H9 (cell line): ENCODE measurements around the gene PCDHB12. TPM values are rescaled to one million over a fixed set of nuclear protein-coding genes. Genes with fewer than 3 reads are reported as not detected.

Experiments used
- DNase-seq: peaks from one replicate; pipeline ENCODE4 v3.0.0-alpha.2; 2017
- H2AFZ ChIP-seq: one replicate; pipeline ENCODE4 v1.6.1; 2013; ENCODE audit warnings: mild to moderate bottlenecking, low read length, control low read depth, moderate library complexity
- H2AK5ac ChIP-seq: 2 replicates; pipeline ENCODE4 v1.6.1; 2013; ENCODE audit warnings: low read length, control low read depth, mixed read lengths; ENCODE audit not compliant: insufficient read length
- H2BK120ac ChIP-seq: one replicate; pipeline ENCODE4 v1.6.1; 2013; ENCODE audit warnings: low read depth, mild to moderate bottlenecking, low read length, control low read depth, inconsistent platforms; ENCODE audit not compliant: poor library complexity, severe bottlenecking
- H2BK12ac ChIP-seq: 2 replicates; pipeline ENCODE4 v1.6.1; 2013; ENCODE audit warnings: low read length, control low read depth, mixed read lengths, low read depth; ENCODE audit not compliant: insufficient read length
- H2BK15ac ChIP-seq: 2 replicates; pipeline ENCODE4 v1.6.1; 2013; ENCODE audit warnings: low read depth, low read length, control low read depth
- H2BK20ac ChIP-seq: one replicate; pipeline ENCODE4 v1.6.1; 2013; ENCODE audit warnings: low read depth, mild to moderate bottlenecking, low read length, control low read depth, inconsistent platforms; ENCODE audit not compliant: poor library complexity, severe bottlenecking
- H2BK5ac ChIP-seq: 2 replicates; pipeline ENCODE4 v1.6.1; 2013; ENCODE audit warnings: low read length, control low read depth, mixed read lengths; ENCODE audit not compliant: insufficient read length
- H3K14ac ChIP-seq: 2 replicates; pipeline ENCODE4 v1.6.1; 2013; ENCODE audit warnings: low read length, control low read depth; ENCODE audit not compliant: insufficient read depth
- H3K18ac ChIP-seq: 2 replicates; pipeline ENCODE4 v1.6.1; 2013; ENCODE audit warnings: low read depth, mild to moderate bottlenecking, mixed read lengths, low read length, control low read depth; ENCODE audit not compliant: insufficient read length
- H3K23ac ChIP-seq: 2 replicates; pipeline ENCODE4 v1.6.1; 2013; ENCODE audit warnings: low read length, control low read depth, mixed read lengths, low read depth; ENCODE audit not compliant: insufficient read length
- H3K23me2 ChIP-seq: 2 replicates; pipeline ENCODE4 v1.6.1; 2013; ENCODE audit warnings: low read depth, mild to moderate bottlenecking, mixed read lengths, low read length, control low read depth; ENCODE audit not compliant: insufficient read length, poor library complexity, severe bottlenecking
- H3K27ac ChIP-seq: 2 replicates; pipeline ENCODE4 v1.5.1; 2013; ENCODE audit warnings: low read length, control low read depth, mixed read lengths, low read depth; ENCODE audit not compliant: insufficient read length
- H3K27me3 ChIP-seq: 2 replicates; pipeline ENCODE4 v1.6.1; 2013; ENCODE audit warnings: low read length, control low read depth, inconsistent platforms; ENCODE audit not compliant: insufficient read depth
- H3K4ac ChIP-seq: 2 replicates; pipeline ENCODE4 v1.6.1; 2013; ENCODE audit warnings: low read depth, mild to moderate bottlenecking, control low read depth, inconsistent platforms, low read length, moderate library complexity
- H3K4me1 ChIP-seq: 2 replicates; pipeline ENCODE4 v1.6.1; 2013; ENCODE audit warnings: low read length, control low read depth, inconsistent platforms; ENCODE audit not compliant: insufficient read depth
- H3K4me2 ChIP-seq: 2 replicates; pipeline ENCODE4 v1.6.1; 2013; ENCODE audit warnings: low read length, control low read depth, mixed read lengths; ENCODE audit not compliant: insufficient read length, insufficient read depth
- H3K56ac ChIP-seq: 2 replicates; pipeline ENCODE4 v1.6.1; 2013; ENCODE audit warnings: low read depth, mild to moderate bottlenecking, mixed read lengths, low read length, control low read depth; ENCODE audit not compliant: insufficient read length
- H3K79me1 ChIP-seq: 2 replicates; pipeline ENCODE4 v1.6.1; 2013; ENCODE audit warnings: low read depth, mild to moderate bottlenecking, moderate library complexity, low read length, control low read depth, inconsistent platforms; ENCODE audit not compliant: insufficient read depth, poor library complexity, severe bottlenecking
- H3K79me2 ChIP-seq: 2 replicates; pipeline ENCODE4 v1.6.1; 2013; ENCODE audit warnings: low read length, control low read depth, inconsistent platforms; ENCODE audit not compliant: insufficient read depth
- H3K9ac ChIP-seq: 2 replicates; pipeline ENCODE4 v1.6.1; 2013; ENCODE audit warnings: low read length, control low read depth, mixed read lengths; ENCODE audit not compliant: insufficient read length; ENCODE audit errors: extremely low read depth
- H3K9me3 ChIP-seq: one replicate; pipeline ENCODE4 v1.6.1; 2013; ENCODE audit warnings: low read depth, low read length, inconsistent platforms; ENCODE audit not compliant: control insufficient read depth
- H3T11ph ChIP-seq: one replicate; pipeline ENCODE4 v1.6.1; 2013; ENCODE audit warnings: mild to moderate bottlenecking, low read length, control low read depth, inconsistent platforms
- H4K20me1 ChIP-seq: one replicate; pipeline ENCODE4 v1.6.1; 2013; ENCODE audit not compliant: control insufficient read depth, insufficient read length, insufficient read depth
- H4K5ac ChIP-seq: 2 replicates; pipeline ENCODE4 v1.6.1; 2013; ENCODE audit warnings: low read depth, mild to moderate bottlenecking, mixed read lengths, low read length, control low read depth; ENCODE audit not compliant: insufficient read length
- H4K8ac ChIP-seq: replicated peaks from 2 replicates; pipeline ENCODE4 v1.6.1; 2013; ENCODE audit warnings: low read length, control low read depth, mixed read lengths, low read depth; ENCODE audit not compliant: insufficient read length
- H4K91ac ChIP-seq: 2 replicates; pipeline ENCODE4 v1.6.1; 2013; ENCODE audit warnings: low read depth, mild to moderate bottlenecking, moderate library complexity, mixed read lengths, low read length, control low read depth; ENCODE audit not compliant: insufficient read length
- H3K27ac Mint-ChIP-seq, 3 experiments: 2 replicates in 2 of 3; 3 replicates in 1 of 3; pipeline ENCODE4 v1.8.0; 2020 to 2021; ENCODE audit warnings: mixed read lengths in 3 of 3, mild to moderate bottlenecking in 1 of 3, moderate library complexity in 1 of 3
- H3K27me3 Mint-ChIP-seq: 2 replicates; pipeline ENCODE4 v1.8.0; 2021; ENCODE audit warnings: low read depth, mild to moderate bottlenecking, moderate library complexity, mixed read lengths
- H3K36me3 Mint-ChIP-seq, 3 experiments: 2 replicates in 2 of 3; 3 replicates in 1 of 3; pipeline ENCODE4 v1.8.0; 2020 to 2021; ENCODE audit warnings: low read depth in 3 of 3, mixed read lengths in 3 of 3; ENCODE audit not compliant: insufficient read depth in 1 of 3
- H3K4me1 Mint-ChIP-seq, 2 experiments: 2 replicates each; pipeline ENCODE4 v1.8.0; 2020; ENCODE audit warnings: mixed read lengths in 2 of 2
- H3K4me3 Mint-ChIP-seq, 2 experiments: 2 replicates in 1 of 2; 3 replicates in 1 of 2; pipeline ENCODE4 v1.8.0; 2020 to 2021; ENCODE audit warnings: mild to moderate bottlenecking in 2 of 2, mixed read lengths in 2 of 2, moderate library complexity in 1 of 2
- H3K9me3 Mint-ChIP-seq, 2 experiments: 2 replicates in 1 of 2; 3 replicates in 1 of 2; pipeline ENCODE4 v1.8.0; 2020; ENCODE audit warnings: mild to moderate bottlenecking in 2 of 2, mixed read lengths in 2 of 2, moderate library complexity in 1 of 2
- WGBS: extraction: QIAGEN DNeasy Blood & Tissue Kit; methylation state at CpG from one replicate; pipeline ENCODE4 v1.1.7; 2013; ENCODE audit warnings: missing lambda C conversion rate, low lambda C conversion rate, mixed read lengths; ENCODE audit not compliant: insufficient read length; ENCODE audit errors: extremely low coverage; 5-methylcytosine and 5-hydroxymethylcytosine counted together
- total RNA-seq: library from RNA; stranded (reverse); gene quantifications from 2 replicates; pipeline ENCODE4 v1.2.1, GENCODE V29; 2021
- TF ChIP-seq, protein P1 (sequence below): fragments of 200-600 bp; sonication (generic); conservative IDR thresholded peaks from 3 replicates; pipeline ENCODE4 v1.8.0; 2021; ENCODE audit warnings: antibody characterized with exemption, mild to moderate bottlenecking

Gene PCDHB12
- total RNA-seq, 1 experiment from 2014 or later, result 3.1 TPM

DNA sequence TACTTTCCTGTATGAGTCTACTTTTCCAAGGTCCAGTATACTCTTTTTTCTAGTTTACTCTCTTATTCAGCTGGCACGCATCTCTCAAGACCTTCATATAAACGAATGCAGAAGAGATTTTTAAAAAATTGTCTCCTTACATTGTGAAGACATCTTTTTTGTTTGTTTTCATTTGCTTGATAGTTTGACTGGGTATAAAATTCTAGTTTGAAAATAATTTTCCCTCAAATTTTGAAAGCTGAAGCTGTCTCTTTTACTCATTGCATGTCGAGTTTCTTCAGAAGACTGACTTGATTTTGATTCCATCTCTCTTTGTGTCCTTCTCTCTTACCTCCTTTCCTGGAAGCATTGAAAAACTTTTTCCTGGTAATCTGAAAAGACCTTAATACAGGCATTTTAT, 12.2 kb upstream of the PCDHB12 start:
- no peak overlapping the region for H2BK15ac ChIP-seq
- H3K79me1 ChIP-seq, result no peaks in the 10 kb centered on the region
- no peak overlapping the region for H2AFZ ChIP-seq
- H3K23ac ChIP-seq, result no peak overlapping the region
- no peaks in the 10 kb centered on the region for H3K27me3 ChIP-seq
- no peak overlapping the region for H2BK120ac ChIP-seq
- H2BK12ac ChIP-seq, result no peak overlapping the region
- H3K56ac ChIP-seq, result no peak overlapping the region
- H3K18ac ChIP-seq, result no peak overlapping the region
- no peak overlapping the region for H4K5ac ChIP-seq
- H3K36me3 Mint-ChIP-seq, result peaks cover 8 to 30% (median 9%) of the 10 kb centered on the region in 3 experiments; a peak in 6 of 7 replicates
- H3K79me2 ChIP-seq, result no peaks in the 10 kb centered on the region
- H3K4ac ChIP-seq, result no peak overlapping the region
- peaks cover 4 to 11% of the 10 kb centered on the region in 2 experiments for H3K4me1 Mint-ChIP-seq
- peaks cover 35 to 38% of the 10 kb centered on the region in 2 experiments for H3K9me3 Mint-ChIP-seq
- no peak overlapping the region for H3K4me3 Mint-ChIP-seq
- H3K4me2 ChIP-seq, result no peak overlapping the region
- no peak overlapping the region for H3T11ph ChIP-seq
- no peaks in the 10 kb centered on the region for H3K4me1 ChIP-seq
- no peak for DNase-seq
- H4K20me1 ChIP-seq, result no peaks in the 10 kb centered on the region
- H3K27ac ChIP-seq, result no peak overlapping the region
- H4K91ac ChIP-seq, result no peak overlapping the region
- TF ChIP-seq, protein P1, sequence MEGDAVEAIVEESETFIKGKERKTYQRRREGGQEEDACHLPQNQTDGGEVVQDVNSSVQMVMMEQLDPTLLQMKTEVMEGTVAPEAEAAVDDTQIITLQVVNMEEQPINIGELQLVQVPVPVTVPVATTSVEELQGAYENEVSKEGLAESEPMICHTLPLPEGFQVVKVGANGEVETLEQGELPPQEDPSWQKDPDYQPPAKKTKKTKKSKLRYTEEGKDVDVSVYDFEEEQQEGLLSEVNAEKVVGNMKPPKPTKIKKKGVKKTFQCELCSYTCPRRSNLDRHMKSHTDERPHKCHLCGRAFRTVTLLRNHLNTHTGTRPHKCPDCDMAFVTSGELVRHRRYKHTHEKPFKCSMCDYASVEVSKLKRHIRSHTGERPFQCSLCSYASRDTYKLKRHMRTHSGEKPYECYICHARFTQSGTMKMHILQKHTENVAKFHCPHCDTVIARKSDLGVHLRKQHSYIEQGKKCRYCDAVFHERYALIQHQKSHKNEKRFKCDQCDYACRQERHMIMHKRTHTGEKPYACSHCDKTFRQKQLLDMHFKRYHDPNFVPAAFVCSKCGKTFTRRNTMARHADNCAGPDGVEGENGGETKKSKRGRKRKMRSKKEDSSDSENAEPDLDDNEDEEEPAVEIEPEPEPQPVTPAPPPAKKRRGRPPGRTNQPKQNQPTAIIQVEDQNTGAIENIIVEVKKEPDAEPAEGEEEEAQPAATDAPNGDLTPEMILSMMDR, result no peak
- no CpG with 5 or more reads among the region's 3 CpGs for WGBS
- H2BK20ac ChIP-seq, result no peak overlapping the region
- no peak overlapping the region for H2AK5ac ChIP-seq
- no peaks in the 10 kb centered on the region for H3K9me3 ChIP-seq
- H3K27ac Mint-ChIP-seq, result no peak overlapping the region
- no peak overlapping the region for H3K14ac ChIP-seq
- no peak overlapping the region for H4K8ac ChIP-seq
- H2BK5ac ChIP-seq, result no peak overlapping the region
- no peak overlapping the region for H3K9ac ChIP-seq
- no peaks in the 10 kb centered on the region; the same call in 1 of the 2 replicates for H3K27me3 Mint-ChIP-seq
- H3K23me2 ChIP-seq, result no peaks in the 10 kb centered on the region
